Stromal cell of bone marrow (primary cell): ENCODE measurements around the gene SPRED2.
"Not testable (repeated sequence)": the region's sequence is repeated elsewhere in the genome, so short reads cannot be mapped to it uniquely, and the experiment has no call there.

ENCODE experiments used
- DNase-seq: peaks from one replicate; pipeline ENCODE4 v3.0.0-alpha.2; 2012; ENCODE audit warnings: low read depth

SPRED2 gene

GRCh38 chr2:65340898-65341681, 91.3 kb downstream of the SPRED2 start:
- DNase-seq: no peak

GRCh38 chr2:65339648-65340047, 92.8 kb downstream of the SPRED2 start:
- DNase-seq: no peak

- not testable (repeated sequence) for DNase-seq
Observed at GRCh38 chr2:65338830-65339495, 93.4 kb downstream of the SPRED2 start.

GRCh38 chr2:65337915-65338314, 94.5 kb downstream of the SPRED2 start:
- not testable (repeated sequence) for DNase-seq

- no peak for DNase-seq
Observed at GRCh38 chr2:65334714-65335113, 97.7 kb downstream of the SPRED2 start.

GRCh38 chr2:65331336-65332025, 100.9 kb downstream of the SPRED2 start:
- DNase-seq: no peak

GRCh38 chr2:65329525-65329924, 102.9 kb downstream of the SPRED2 start:
- no peak for DNase-seq

- DNase-seq: no peak
Observed at GRCh38 chr2:65326276-65326675, 106.1 kb downstream of the SPRED2 start.

GRCh38 chr2:65325066-65325465, 107.3 kb downstream of the SPRED2 start:
- no peak for DNase-seq

- no peak for DNase-seq
Observed at GRCh38 chr2:65320946-65321345, 111.5 kb downstream of the SPRED2 start.

- DNase-seq: peak; percentile 88
Observed at GRCh38 chr2:65320042-65320725, 112.2 kb downstream of the SPRED2 start.

- DNase-seq: no peak
Observed at GRCh38 chr2:65319674-65320041, 112.7 kb downstream of the SPRED2 start.

GRCh38 chr2:65319072-65319673, 113.2 kb downstream of the SPRED2 start:
- DNase-seq: no peak

GRCh38 chr2:65317841-65318240, 114.6 kb downstream of the SPRED2 start:
- DNase-seq: no peak

- DNase-seq: not testable (repeated sequence)
Observed at GRCh38 chr2:65317351-65317750, 115.0 kb downstream of the SPRED2 start.

GRCh38 chr2:65316072-65316471, 116.3 kb downstream of the SPRED2 start:
- DNase-seq: peak; percentile 20

- DNase-seq: no peak
Observed at GRCh38 chr2:65314801-65315441, 117.5 kb downstream of the SPRED2 start.

GRCh38 chr2:65313954-65314256, 118.5 kb downstream of the SPRED2 start:
- DNase-seq: no peak

GRCh38 chr2:65313126-65313953, 119.1 kb downstream of the SPRED2 start:
- DNase-seq: no peak

- DNase-seq: no peak
Observed at GRCh38 chr2:65311596-65311995, 120.8 kb downstream of the SPRED2 start.

GRCh38 chr2:65311049-65311448, 121.3 kb downstream of the SPRED2 start:
- DNase-seq: no peak
